ENCODE results near the gene MBD3L5. TPM values are rescaled to one million over a fixed set of nuclear protein-coding genes. Genes with fewer than 3 reads are reported as not detected.
"Not testable (repeated sequence)": the region's sequence is repeated elsewhere in the genome, so short reads cannot be mapped to it uniquely, and the experiment has no call there.

The MBD3L5 gene
- total RNA-seq, 3 donors from 2014 or later: not detected

GRCh38 chr19:7063764-7064418, 33.5 kb downstream of the MBD3L5 start:
- Mint-ChIP-seq H3K4me1 (ENCODE audit: low read depth) (peaks cover 2% of the 10 kb centered on the region), H3K36me3 (ENCODE audit: insufficient read depth) (no peaks in the 10 kb centered on the region), H3K4me3 (no peak overlapping the region), H3K9me3 (no peaks in the 10 kb centered on the region), H3K27me3 (ENCODE audit: low read depth) (no peaks in the 10 kb centered on the region)
- DNase-seq (no peak), ATAC-seq (no peak)

DNA sequence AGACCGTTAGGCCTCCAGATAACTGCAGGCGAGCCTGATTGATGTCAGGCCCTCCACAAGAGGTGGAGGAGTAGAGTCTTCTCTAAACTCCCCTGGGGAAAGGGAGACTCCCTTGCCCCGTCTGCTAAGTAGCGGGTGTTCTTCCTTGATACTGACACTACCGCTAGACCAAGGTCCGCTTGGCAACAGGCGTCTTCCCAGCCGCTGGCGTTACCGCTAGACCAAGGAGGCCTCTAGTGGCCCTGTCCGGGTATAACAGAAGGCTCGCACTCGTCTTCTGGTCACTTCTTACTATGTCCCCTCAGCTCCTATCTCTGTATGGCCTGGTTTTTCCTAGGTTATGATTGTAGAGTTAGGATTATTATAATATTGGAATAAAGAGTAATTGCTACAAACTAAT, 36.7 kb downstream of the MBD3L5 start:
- H3K27me3 Mint-ChIP-seq (ENCODE audit: low read depth); H3K9me3 Mint-ChIP-seq; H3K36me3 Mint-ChIP-seq (ENCODE audit: insufficient read depth); H3K4me3 Mint-ChIP-seq; ATAC-seq; DNase-seq: not testable (repeated sequence)
- H3K4me1 Mint-ChIP-seq (ENCODE audit: low read depth): peaks cover 14% of the 10 kb centered on the region

DNA sequence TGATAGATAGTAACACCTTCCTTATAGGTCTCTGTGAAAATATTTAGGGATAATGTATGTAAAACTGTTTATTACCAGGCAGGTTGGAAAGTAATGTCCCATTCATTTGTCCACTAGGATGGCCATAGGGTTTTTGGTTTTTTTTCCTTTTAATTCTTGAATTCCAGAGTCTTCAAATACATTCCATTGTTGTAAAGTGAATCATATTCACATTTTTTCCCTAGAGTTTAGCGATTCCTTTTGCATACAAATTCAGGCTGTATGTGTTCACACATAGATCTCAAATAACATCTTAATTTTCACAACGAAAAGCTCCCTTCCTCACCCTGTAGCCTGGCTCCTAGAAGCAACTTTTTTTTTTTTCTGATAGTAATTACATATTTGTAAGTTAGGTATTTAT, 37.3 kb downstream of the MBD3L5 start:
- Mint-ChIP-seq H3K4me3 (no peak overlapping the region), H3K4me1 (ENCODE audit: low read depth) (peaks cover 17% of the 10 kb centered on the region), H3K9me3 (no peaks in the 10 kb centered on the region), H3K36me3 (ENCODE audit: insufficient read depth) (peaks cover 13% of the 10 kb centered on the region), H3K27me3 (ENCODE audit: low read depth) (no peaks in the 10 kb centered on the region)
- DNase-seq: no peak
- ATAC-seq: no peak

DNA sequence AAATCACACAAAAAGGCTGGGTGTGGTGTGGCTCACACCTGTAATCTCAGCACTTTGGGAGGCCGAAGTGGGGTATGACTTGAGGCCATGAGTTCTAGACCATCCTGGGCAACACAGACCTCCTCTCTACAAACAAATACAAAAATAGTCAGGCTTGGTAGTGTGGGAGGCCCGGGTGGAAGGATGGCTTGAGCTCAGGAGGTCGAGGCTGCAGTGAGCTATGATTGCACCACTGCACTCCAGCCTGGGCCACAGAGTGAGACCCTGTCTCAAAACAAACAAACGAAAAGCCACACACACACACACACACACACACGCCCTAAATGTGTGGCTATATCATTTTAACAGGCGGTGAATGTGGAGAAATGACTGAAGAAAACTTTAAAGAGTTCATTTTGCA, 38.2 kb downstream of the MBD3L5 start:
- Mint-ChIP-seq H3K9me3 (no peaks in the 10 kb centered on the region), H3K4me3 (peak overlapping the region; percentile 95), H3K36me3 (ENCODE audit: insufficient read depth) (peaks cover 16% of the 10 kb centered on the region), H3K27me3 (ENCODE audit: low read depth) (no peaks in the 10 kb centered on the region), H3K4me1 (ENCODE audit: low read depth) (peaks cover 17% of the 10 kb centered on the region)
- DNase-seq (no peak), ATAC-seq (no peak)

DNA sequence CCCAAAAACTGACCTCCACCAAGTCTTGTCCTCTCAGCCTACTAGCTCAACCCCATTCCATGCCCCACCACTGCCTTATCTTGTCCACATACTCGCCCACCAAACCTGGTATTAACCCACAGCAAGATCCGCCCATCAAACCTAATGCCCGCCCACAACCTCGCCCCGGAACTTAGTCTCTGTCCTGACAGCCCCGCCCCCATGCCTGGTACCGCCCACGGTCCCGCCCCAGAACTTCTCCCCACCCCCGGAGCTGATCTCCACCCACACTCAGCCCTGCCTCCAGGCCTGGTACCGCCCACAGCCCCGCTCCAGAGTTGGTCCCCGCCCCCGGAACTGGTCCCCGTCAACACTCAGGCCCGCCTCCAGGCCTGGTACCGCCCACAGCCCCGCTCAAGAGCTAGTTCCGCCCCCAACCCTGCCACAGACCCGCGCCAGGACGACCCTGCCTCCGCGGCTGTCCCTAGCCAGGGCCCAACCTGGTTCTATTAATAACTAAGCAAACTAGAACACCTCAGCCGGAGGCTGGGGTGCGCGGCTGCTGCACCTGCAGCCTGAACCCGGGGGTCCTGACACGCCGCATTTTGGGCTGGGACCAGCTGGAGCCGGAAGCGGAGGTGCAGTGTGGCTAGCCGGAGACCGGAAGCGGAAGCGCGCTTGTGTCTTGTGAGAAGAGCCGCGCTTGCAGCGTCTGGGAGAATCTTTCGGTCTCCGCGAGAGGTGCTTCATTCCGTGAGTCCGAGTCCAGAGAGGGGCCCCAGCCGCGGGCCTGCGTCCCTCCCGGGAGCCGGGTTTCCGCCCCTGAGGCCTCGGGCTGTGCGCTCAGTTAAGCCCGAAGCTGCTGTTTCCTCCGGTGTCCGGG, 38.9 kb downstream of the MBD3L5 start, which contains the start of gene ZNF557:
ZNF557 (plus strand) TSS at position 662 of the 862 bp plus-strand sequence. CDS start 5,372 bp downstream, outside the sequence.
- peaks cover 17% of the 10 kb centered on the region for H3K4me1 Mint-ChIP-seq (ENCODE audit: low read depth)
- DNase-seq: peak; percentile 99
- H3K9me3 Mint-ChIP-seq: no peaks in the 10 kb centered on the region
- peak within 1 kb of the TSS; percentile 95 for H3K4me3 Mint-ChIP-seq
- ATAC-seq: peak; percentile 94 to 95
- H3K27me3 Mint-ChIP-seq (ENCODE audit: low read depth): no peaks in the 10 kb centered on the region
- H3K36me3 Mint-ChIP-seq (ENCODE audit: insufficient read depth): peaks cover 20% of the 10 kb centered on the region

DNA sequence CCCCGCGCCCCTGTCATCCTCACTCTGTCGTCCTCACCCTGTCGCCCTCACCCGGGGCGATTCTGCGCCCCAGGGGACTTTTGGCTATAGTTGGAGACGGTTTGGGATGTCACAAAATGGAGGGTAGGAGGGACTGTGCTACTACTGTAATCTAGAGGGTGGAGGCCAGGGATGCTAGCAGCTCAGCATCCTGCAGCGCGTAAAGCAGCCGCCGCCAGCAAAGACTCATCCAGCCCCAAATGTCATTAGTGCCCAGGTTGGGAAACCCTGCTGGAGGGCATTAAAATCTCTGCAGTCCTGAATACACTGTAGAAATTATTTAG, 39.5 kb downstream of the MBD3L5 start:
- H3K9me3 Mint-ChIP-seq: no peaks in the 10 kb centered on the region
- H3K36me3 Mint-ChIP-seq (ENCODE audit: insufficient read depth): peaks cover 23% of the 10 kb centered on the region
- DNase-seq (no peak), ATAC-seq (peak; percentile 30 to 32)
- H3K4me3 Mint-ChIP-seq: peak overlapping the region; percentile 95
- H3K27me3 Mint-ChIP-seq (ENCODE audit: low read depth): no peaks in the 10 kb centered on the region
- H3K4me1 Mint-ChIP-seq (ENCODE audit: low read depth): peaks cover 19% of the 10 kb centered on the region

DNA sequence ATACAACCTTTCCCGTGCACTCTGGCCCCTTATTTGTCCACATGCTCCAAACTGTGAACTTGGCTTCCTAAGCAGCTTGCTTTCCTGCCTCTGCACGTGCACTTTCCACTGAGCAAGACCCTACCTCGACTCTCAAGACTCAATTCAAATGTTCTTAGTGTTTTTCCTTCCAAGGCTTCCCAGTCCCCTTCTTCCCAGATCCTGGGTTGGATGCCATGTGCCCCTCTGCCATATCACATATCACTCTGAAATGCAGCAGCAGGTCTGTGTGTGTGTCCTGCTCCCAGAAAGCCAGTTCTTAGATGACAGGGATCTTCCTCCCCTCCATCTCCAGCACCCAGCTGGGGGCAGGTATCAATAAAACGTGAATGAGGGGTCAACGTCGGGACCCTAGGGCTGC, 42.2 kb downstream of the MBD3L5 start:
- H3K36me3 Mint-ChIP-seq (ENCODE audit: insufficient read depth): peaks cover 46% of the 10 kb centered on the region
- ATAC-seq (no peak), DNase-seq (no peak)
- peaks cover 19% of the 10 kb centered on the region for H3K4me1 Mint-ChIP-seq (ENCODE audit: low read depth)
- peak overlapping the region; percentile 14 for H3K4me3 Mint-ChIP-seq
- no peaks in the 10 kb centered on the region for H3K27me3 Mint-ChIP-seq (ENCODE audit: low read depth)
- peaks cover 9% of the 10 kb centered on the region for H3K9me3 Mint-ChIP-seq

- Mint-ChIP-seq H3K4me1 (ENCODE audit: low read depth) (peaks cover 11% of the 10 kb centered on the region), H3K9me3 (peaks cover 25% of the 10 kb centered on the region), H3K27me3 (ENCODE audit: low read depth) (no peaks in the 10 kb centered on the region), H3K36me3 (ENCODE audit: insufficient read depth) (peaks cover 66% of the 10 kb centered on the region), H3K4me3 (no peak overlapping the region)
- ATAC-seq (no peak), DNase-seq (no peak)
Measured at GRCh38 chr19:7074705-7075282, 44.4 kb downstream of the MBD3L5 start.

- H3K4me1 Mint-ChIP-seq (ENCODE audit: low read depth): peaks cover 7% of the 10 kb centered on the region
- H3K27me3 Mint-ChIP-seq (ENCODE audit: low read depth): no peaks in the 10 kb centered on the region
- ATAC-seq (no peak), DNase-seq (no peak)
- H3K4me3 Mint-ChIP-seq: no peak overlapping the region
- H3K36me3 Mint-ChIP-seq (ENCODE audit: insufficient read depth): peaks cover 77% of the 10 kb centered on the region
- peaks cover 35% of the 10 kb centered on the region for H3K9me3 Mint-ChIP-seq
Measured at GRCh38 chr19:7076151-7076550, 45.8 kb downstream of the MBD3L5 start.

GRCh38 chr19:7078008-7078407, 47.6 kb downstream of the MBD3L5 start:
- peaks cover 44% of the 10 kb centered on the region for H3K9me3 Mint-ChIP-seq
- H3K4me3 Mint-ChIP-seq: no peak overlapping the region
- peaks cover 2% of the 10 kb centered on the region for H3K4me1 Mint-ChIP-seq (ENCODE audit: low read depth)
- no peaks in the 10 kb centered on the region for H3K27me3 Mint-ChIP-seq (ENCODE audit: low read depth)
- peaks cover 83% of the 10 kb centered on the region for H3K36me3 Mint-ChIP-seq (ENCODE audit: insufficient read depth)
- ATAC-seq: no peak
- no peak for DNase-seq

Other genes starting within 250 kb of the MBD3L5 start
- 1 to 10 TPM; 2.2 to 3.1 (median 2.7) TPM for gene ADGRE1, start 143.0 kb upstream of the MBD3L5 start, total RNA-seq
- not detected for gene MBD3L2B, start 9.1 kb upstream of the MBD3L5 start, total RNA-seq
- gene MBD3L4, start 9.6 kb downstream of the MBD3L5 start, total RNA-seq: not detected
- not detected for gene MBD3L2, start 18.7 kb downstream of the MBD3L5 start, total RNA-seq
- not detected for gene MBD3L3, start 28.1 kb downstream of the MBD3L5 start, total RNA-seq
- 10 to 100 TPM; 12.1 to 13.2 (median 13.0) TPM for gene ZNF557, start 39.1 kb downstream of the MBD3L5 start, total RNA-seq